Liver (tissue), 9 donors: Measurements from ENCODE around the gene NIPSNAP2. TPM values are rescaled to one million over a fixed set of nuclear protein-coding genes. Genes with fewer than 3 reads are reported as not detected.

Experiments
- DNase-seq: peaks from one replicate; pipeline ENCODE4 v3.0.0-alpha.2; 2017; ENCODE audit warnings: low spot score
- H3K27ac ChIP-seq, 2 donors: one replicate each; pipeline ENCODE4 v1.7.0; 2013; ENCODE audit warnings: inconsistent platforms in 2 of 2, low read length in 2 of 2, control low read depth in 1 of 2, low read depth in 1 of 2, mild to moderate bottlenecking in 1 of 2
- H3K27me3 ChIP-seq, 4 donors: one replicate each; pipeline versions ENCODE4 v1.6.1 to v1.7.0; 2013; ENCODE audit warnings: low read length in 3 of 4, inconsistent platforms in 1 of 4, mild to moderate bottlenecking in 1 of 4, moderate library complexity in 1 of 4; ENCODE audit not compliant: control insufficient read depth in 4 of 4, insufficient read depth in 4 of 4
- H3K36me3 ChIP-seq, 4 donors: one replicate each; pipeline versions ENCODE4 v1.6.1 to v1.7.0; 2013; ENCODE audit warnings: low read length in 3 of 4, mild to moderate bottlenecking in 3 of 4, low read depth in 1 of 4, moderate library complexity in 1 of 4; ENCODE audit not compliant: control insufficient read depth in 4 of 4, insufficient read depth in 3 of 4
- H3K4me1 ChIP-seq, 4 donors: one replicate each; pipeline versions ENCODE4 v1.6.1 to v1.7.0; 2013; ENCODE audit warnings: low read length in 3 of 4, mild to moderate bottlenecking in 3 of 4, moderate library complexity in 1 of 4; ENCODE audit not compliant: control insufficient read depth in 4 of 4, insufficient read depth in 4 of 4
- H3K4me3 ChIP-seq, 3 donors: one replicate each; pipeline versions ENCODE4 v1.6.1 to v1.7.0; 2013; ENCODE audit warnings: low read length in 3 of 3, control low read depth in 1 of 3, low read depth in 1 of 3, mild to moderate bottlenecking in 1 of 3
- H3K9ac ChIP-seq, 2 donors: one replicate each; pipeline ENCODE4 v1.7.0; 2013; ENCODE audit warnings: low read length in 2 of 2, mild to moderate bottlenecking in 2 of 2, moderate library complexity in 2 of 2, control low read depth in 1 of 2, low read depth in 1 of 2
- H3K9me3 ChIP-seq, 4 donors: one replicate each; pipeline versions ENCODE4 v1.6.1 to v1.7.0; 2013; ENCODE audit warnings: low read length in 3 of 4; ENCODE audit not compliant: control insufficient read depth in 4 of 4
- CTCF ChIP-seq: fragments of 150-350 bp; IDR thresholded peaks from 2 replicates; pipeline ENCODE4 v1.5.1; 2017; ENCODE audit warnings: improper control_type of control experiment, low read depth, low read length; ENCODE audit not compliant: missing input control
- EGR1 ChIP-seq, 2 donors: IDR thresholded peaks; 2 replicates each; pipeline ENCODE4 v1.6.1; 2016 to 2018; ENCODE audit warnings: antibody characterized with exemption in 2 of 2, low read depth in 2 of 2
- FOXA1 ChIP-seq: IDR thresholded peaks from 2 replicates; pipeline ENCODE4 v1.6.1; 2016; ENCODE audit warnings: antibody characterized with exemption
- FOXA2 ChIP-seq: IDR thresholded peaks from 2 replicates; pipeline ENCODE4 v1.6.1; 2016; ENCODE audit warnings: antibody characterized with exemption
- GABPA ChIP-seq, 2 donors: IDR thresholded peaks in 1 of 2; conservative IDR thresholded peaks in 1 of 2; 2 replicates each; pipeline ENCODE4 v1.6.1; 2016; ENCODE audit warnings: antibody characterized with exemption in 2 of 2, mild to moderate bottlenecking in 1 of 2, moderate library complexity in 1 of 2
- HNF4A ChIP-seq, 2 donors: conservative IDR thresholded peaks; 2 replicates each; pipeline ENCODE4 v1.6.1; 2016; ENCODE audit warnings: antibody characterized with exemption in 2 of 2, mild to moderate bottlenecking in 2 of 2
- HNF4G ChIP-seq: IDR thresholded peaks from 2 replicates; pipeline ENCODE4 v1.6.1; 2016; ENCODE audit warnings: antibody characterized with exemption
- JUND ChIP-seq, 2 donors: IDR thresholded peaks; 2 replicates each; pipeline ENCODE4 v1.6.1; 2016; ENCODE audit warnings: antibody characterized with exemption in 2 of 2
- NR2F2 ChIP-seq: IDR thresholded peaks from 2 replicates; pipeline ENCODE4 v1.6.1; 2016; ENCODE audit warnings: antibody characterized with exemption
- RAD21 ChIP-seq, 2 donors: IDR thresholded peaks; 2 replicates each; pipeline ENCODE4 v1.6.1; 2016; ENCODE audit warnings: antibody characterized with exemption in 2 of 2, mild to moderate bottlenecking in 2 of 2
- REST ChIP-seq: IDR thresholded peaks from 2 replicates; pipeline ENCODE4 v1.6.1; 2016; ENCODE audit warnings: antibody characterized with exemption, mild to moderate bottlenecking
- RXRA ChIP-seq, 2 donors: IDR thresholded peaks; 2 replicates each; pipeline ENCODE4 v1.6.1; 2017 to 2018; ENCODE audit warnings: antibody characterized with exemption in 2 of 2, mild to moderate bottlenecking in 1 of 2
- SP1 ChIP-seq: IDR thresholded peaks from 2 replicates; pipeline ENCODE4 v1.6.1; 2018; ENCODE audit warnings: antibody characterized with exemption, mild to moderate bottlenecking
- TAF1 ChIP-seq: conservative IDR thresholded peaks from 2 replicates; pipeline ENCODE4 v1.6.1; 2016; ENCODE audit warnings: antibody characterized with exemption, mild to moderate bottlenecking
- YY1 ChIP-seq: IDR thresholded peaks from 2 replicates; pipeline ENCODE4 v1.6.1; 2016; ENCODE audit warnings: antibody characterized with exemption, mild to moderate bottlenecking
- ZBTB33 ChIP-seq: IDR thresholded peaks from 2 replicates; pipeline ENCODE4 v1.6.1; 2016; ENCODE audit warnings: antibody characterized with exemption
- WGBS: extraction: QIAGEN DNeasy Blood & Tissue Kit; methylation state at CpG from one replicate; pipeline ENCODE4 v1.1.7; 2013; 5-methylcytosine and 5-hydroxymethylcytosine counted together
- polyA plus RNA-seq, 2 donors: library from polyadenylated mRNA; stranded (reverse) in 1 of 2; unstranded in 1 of 2; fragments of 200-250 nt in 1 of 2; fragments of >200 nt in 1 of 2; fragmentation: Nextera tagmentation in 1 of 2; extraction: Ambion mirVana in 1 of 2; gene quantifications; one replicate each; pipeline versions ENCODE4 v1.2.1 to v1.2.3, GENCODE V29; 2013 to 2015
- total RNA-seq, 2 donors: library from RNA; depleted of rRNA; stranded (reverse); fragments of >200 nt; gene quantifications; one replicate each; pipeline ENCODE4 v1.2.3, GENCODE V29; 2014
- TF ChIP-seq, protein P1 (sequence below): IDR thresholded peaks from 2 replicates; pipeline ENCODE4 v1.6.1; 2016; ENCODE audit warnings: antibody characterized with exemption
- TF ChIP-seq, protein P2 (sequence below): IDR thresholded peaks from 2 replicates; pipeline ENCODE4 v1.6.1; 2016; ENCODE audit warnings: antibody characterized with exemption
- donor health status: healthy.
- donor health status: healthy.
- donor health status: healthy.
- donor health status: healthy.
- donor health status: healthy.

Gene NIPSNAP2
- total and polyA plus RNA-seq, 4 donors = 6.0 to 20.4 (median 11.8) TPM

DNA sequence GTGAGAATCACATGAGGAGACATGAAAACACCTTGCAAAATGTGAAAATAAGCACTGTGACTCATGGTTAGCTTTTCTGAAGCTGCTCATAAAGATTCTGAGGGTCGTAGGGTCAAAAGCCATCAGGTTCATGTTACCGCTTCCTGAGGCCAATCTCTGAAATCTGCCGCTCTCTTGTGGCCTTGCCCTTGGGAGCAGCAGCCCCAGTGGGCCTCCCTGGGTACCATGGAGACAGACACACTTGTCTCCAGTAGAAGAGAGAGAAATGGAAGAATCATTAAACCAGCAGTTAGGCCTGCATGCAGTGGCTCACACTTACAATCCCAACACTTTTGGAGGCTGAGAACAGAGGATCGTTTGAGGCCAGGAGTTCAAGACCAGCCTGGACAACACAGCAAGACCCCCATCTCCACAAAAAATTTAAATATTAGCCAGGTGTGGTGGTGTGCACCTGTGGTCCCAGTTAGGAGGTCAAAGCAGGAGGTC lies 42.8 kb downstream of the NIPSNAP2 start:
- Histone ChIP-seq H3K4me1 (peaks cover 0 to 3% (median 0%) of the 10 kb centered on the region in 4 donors), H3K27me3 (no peaks in the 10 kb centered on the region), H3K9me3 (no peaks in the 10 kb centered on the region), H3K27ac (no peak overlapping the region), H3K9ac (no peak overlapping the region), H3K4me3 (no peak overlapping the region), H3K36me3 (no peaks in the 10 kb centered on the region)
- TF ChIP-seq ZBTB33 (no peak), RXRA (IDR thresholded peaks at IDR 0.05) (no peak), TAF1 (no peak), YY1 (no peak), HNF4G (no peak), FOXA1 (no peak)
- TF ChIP-seq, protein P1, sequence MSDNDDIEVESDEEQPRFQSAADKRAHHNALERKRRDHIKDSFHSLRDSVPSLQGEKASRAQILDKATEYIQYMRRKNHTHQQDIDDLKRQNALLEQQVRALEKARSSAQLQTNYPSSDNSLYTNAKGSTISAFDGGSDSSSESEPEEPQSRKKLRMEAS = no peak
- DNase-seq = peak; percentile 41
- 89% methylated on average over 4 of the region's 4 CpGs for WGBS

GRCh38 chr7:56007891-56008290 lies 43.5 kb downstream of the NIPSNAP2 start:
- WGBS = 96% methylated on average over 9 of the region's 9 CpGs
- no peak overlapping the region for H3K9ac ChIP-seq
- no peak for DNase-seq

More at GRCh38 chr7:56007891-56008290, 43.5 kb downstream of the NIPSNAP2 start:
- no peak overlapping the region for H3K4me3 ChIP-seq
- peaks cover 0 to 3% (median 0%) of the 10 kb centered on the region in 4 donors for H3K4me1 ChIP-seq
- TF ChIP-seq RAD21 (IDR thresholded peaks at IDR 0.05) (no peak), YY1 (no peak), HNF4A (conservative IDR thresholded peaks at IDR 0.05) (no peak), JUND (IDR thresholded peaks at IDR 0.05) (no peak), TAF1 (no peak), SP1 (no peak), ZBTB33 (no peak), NR2F2 (no peak), GABPA (IDR thresholded peaks at IDR 0.05 in 1 of 2, conservative IDR thresholded peaks at IDR 0.05 in 1 of 2) (no peak), EGR1 (IDR thresholded peaks at IDR 0.05; ENCODE audit: low read depth in 2 of 2) (no peak), REST (no peak), FOXA2 (no peak), RXRA (IDR thresholded peaks at IDR 0.05) (no peak), HNF4G (no peak), CTCF (no peak), FOXA1 (no peak)
- TF ChIP-seq, protein P2, sequence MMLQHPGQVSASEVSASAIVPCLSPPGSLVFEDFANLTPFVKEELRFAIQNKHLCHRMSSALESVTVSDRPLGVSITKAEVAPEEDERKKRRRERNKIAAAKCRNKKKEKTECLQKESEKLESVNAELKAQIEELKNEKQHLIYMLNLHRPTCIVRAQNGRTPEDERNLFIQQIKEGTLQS = no peak
- TF ChIP-seq, protein P1 = no peak
- H3K9me3 ChIP-seq = no peaks in the 10 kb centered on the region
- no peak overlapping the region for H3K27ac ChIP-seq
- H3K36me3 ChIP-seq = no peaks in the 10 kb centered on the region
- no peaks in the 10 kb centered on the region for H3K27me3 ChIP-seq
